Measurements from ENCODE around the gene ISG15.

Gene ISG15

GRCh38 chr1:1048765-1049164 lies 35.5 kb downstream of the ISG15 start:
- no peak overlapping the region for H3K9ac ChIP-seq (ENCODE audit: low read length)
- no peak overlapping the region for H3K27ac ChIP-seq (ENCODE audit: low read depth, low read length, poor library complexity, severe bottlenecking)
- no peak overlapping the region for H3K4me2 ChIP-seq (ENCODE audit: low read length)
- no peaks in the 10 kb centered on the region for H3K9me2 ChIP-seq (ENCODE audit: low read depth, low read length)
- no peaks in the 10 kb centered on the region for H3F3A ChIP-seq (ENCODE audit: insufficient read depth, low read length)
- H3K4me3 ChIP-seq (ENCODE audit: low read depth, low read length, poor library complexity, severe bottlenecking) = no peak overlapping the region
- no peaks in the 10 kb centered on the region; the same call in 1 of the 2 replicates for H3K27me3 ChIP-seq (ENCODE audit: insufficient read depth, low read length)
- H2AFZ ChIP-seq (ENCODE audit: low read length) = no peak overlapping the region
- H3K79me2 ChIP-seq (ENCODE audit: insufficient read depth, low read length) = no peaks in the 10 kb centered on the region
- no peak for TF ChIP-seq EZH2 (IDR thresholded peaks at IDR 0.05; ENCODE audit: borderline replicate concordance, low read length)
- no peak for TF ChIP-seq CTCF (IDR thresholded peaks at IDR 0.05; ENCODE audit: low read length)
- H3K9me3 ChIP-seq (ENCODE audit: low read length) = no peaks in the 10 kb centered on the region
- no peaks in the 10 kb centered on the region for H4K20me1 ChIP-seq (ENCODE audit: insufficient read depth, low read length)
- H3K4me1 ChIP-seq (ENCODE audit: insufficient read depth, low read length, severe bottlenecking) = no peaks in the 10 kb centered on the region
- no peaks in the 10 kb centered on the region for H3K36me3 ChIP-seq (ENCODE audit: insufficient read depth, low read length)

GRCh38 chr1:1049318-1050165 lies 36.2 kb downstream of the ISG15 start:
- no peak overlapping the region for H3K9ac ChIP-seq (ENCODE audit: low read length)
- no peaks in the 10 kb centered on the region for H3K9me2 ChIP-seq (ENCODE audit: low read depth, low read length)
- H3K4me3 ChIP-seq (ENCODE audit: low read depth, low read length, poor library complexity, severe bottlenecking) = no peak overlapping the region
- no peaks in the 10 kb centered on the region for H3F3A ChIP-seq (ENCODE audit: insufficient read depth, low read length)
- no peaks in the 10 kb centered on the region; the same call in 1 of the 2 replicates for H3K27me3 ChIP-seq (ENCODE audit: insufficient read depth, low read length)
- H2AFZ ChIP-seq (ENCODE audit: low read length) = no peak overlapping the region
- H3K4me1 ChIP-seq (ENCODE audit: insufficient read depth, low read length, severe bottlenecking) = no peaks in the 10 kb centered on the region
- H3K27ac ChIP-seq (ENCODE audit: low read depth, low read length, poor library complexity, severe bottlenecking) = no peak overlapping the region
- no peaks in the 10 kb centered on the region for H4K20me1 ChIP-seq (ENCODE audit: insufficient read depth, low read length)
- H3K9me3 ChIP-seq (ENCODE audit: low read length) = no peaks in the 10 kb centered on the region
- no peaks in the 10 kb centered on the region for H3K79me2 ChIP-seq (ENCODE audit: insufficient read depth, low read length)
- no peak overlapping the region for H3K4me2 ChIP-seq (ENCODE audit: low read length)
- TF ChIP-seq EZH2 (IDR thresholded peaks at IDR 0.05; ENCODE audit: borderline replicate concordance, low read length) (no peak), CTCF (IDR thresholded peaks at IDR 0.05; ENCODE audit: low read length) (peak; percentile 24)
- no peaks in the 10 kb centered on the region for H3K36me3 ChIP-seq (ENCODE audit: insufficient read depth, low read length)

- no peaks in the 10 kb centered on the region for H3K9me2 ChIP-seq (ENCODE audit: low read depth, low read length)
- H3K4me3 ChIP-seq (ENCODE audit: low read depth, low read length, poor library complexity, severe bottlenecking) = no peak overlapping the region
- H3K36me3 ChIP-seq (ENCODE audit: insufficient read depth, low read length) = no peaks in the 10 kb centered on the region
- H2AFZ ChIP-seq (ENCODE audit: low read length) = no peak overlapping the region
- H3K27me3 ChIP-seq (ENCODE audit: insufficient read depth, low read length) = no peaks in the 10 kb centered on the region; the same call in 1 of the 2 replicates
- H3K4me2 ChIP-seq (ENCODE audit: low read length) = no peak overlapping the region
- H3K4me1 ChIP-seq (ENCODE audit: insufficient read depth, low read length, severe bottlenecking) = no peaks in the 10 kb centered on the region
- H3K27ac ChIP-seq (ENCODE audit: low read depth, low read length, poor library complexity, severe bottlenecking) = no peak overlapping the region
- H3K9ac ChIP-seq (ENCODE audit: low read length) = no peak overlapping the region
- no peaks in the 10 kb centered on the region for H3F3A ChIP-seq (ENCODE audit: insufficient read depth, low read length)
- no peaks in the 10 kb centered on the region for H4K20me1 ChIP-seq (ENCODE audit: insufficient read depth, low read length)
- no peaks in the 10 kb centered on the region for H3K9me3 ChIP-seq (ENCODE audit: low read length)
- TF ChIP-seq EZH2 (IDR thresholded peaks at IDR 0.05; ENCODE audit: borderline replicate concordance, low read length) (no peak), CTCF (IDR thresholded peaks at IDR 0.05; ENCODE audit: low read length) (no peak)
- no peaks in the 10 kb centered on the region for H3K79me2 ChIP-seq (ENCODE audit: insufficient read depth, low read length)
These were observed 37.3 kb downstream of the ISG15 start for GRCh38 chr1:1050577-1051052.
